Activated T-cell treated with anti-CD3 and anti-CD28 coated beads for 1 hour (primary cell): ENCODE measurements around the gene ASB15.
"Not testable (repeated sequence)": the region's sequence is repeated elsewhere in the genome, so short reads cannot be mapped to it uniquely, and the experiment has no call there.

Source experiments
- DNase-seq: peaks from one replicate; pipeline ENCODE4 v3.0.0-alpha.2; 2020; ENCODE audit warnings: low read depth

The ASB15 gene

GRCh38 chr7:123601530-123601929 lies at the start of gene ASB15:
TSS of gene ASB15 (plus strand) at chr7:123601821. CDS start at chr7:123614503, 12,682 bp downstream.
- DNase-seq = no peak

GRCh38 chr7:123552134-123552533 lies 49.5 kb upstream of the ASB15 start:
- DNase-seq = not testable (repeated sequence)

DNA sequence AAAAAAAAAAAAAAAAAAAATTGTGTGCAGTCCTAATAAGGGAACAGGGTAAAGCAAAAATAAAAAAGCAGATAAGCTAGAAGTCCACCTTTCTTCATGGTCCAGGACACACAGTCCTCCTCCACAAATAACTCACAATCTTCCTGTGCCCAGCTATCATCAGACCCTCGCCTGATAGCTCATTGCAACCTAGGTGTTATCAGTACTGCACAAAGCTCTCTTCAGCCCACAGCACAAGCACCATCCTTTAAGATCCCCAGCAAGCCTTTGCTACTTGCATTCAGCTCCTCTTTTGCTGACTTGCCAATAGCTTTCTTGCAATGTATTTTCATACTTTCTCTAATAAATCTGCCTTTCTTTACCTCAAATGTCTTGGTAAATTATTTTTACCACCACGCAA lies 49.0 kb upstream of the ASB15 start:
- DNase-seq = no peak

DNA sequence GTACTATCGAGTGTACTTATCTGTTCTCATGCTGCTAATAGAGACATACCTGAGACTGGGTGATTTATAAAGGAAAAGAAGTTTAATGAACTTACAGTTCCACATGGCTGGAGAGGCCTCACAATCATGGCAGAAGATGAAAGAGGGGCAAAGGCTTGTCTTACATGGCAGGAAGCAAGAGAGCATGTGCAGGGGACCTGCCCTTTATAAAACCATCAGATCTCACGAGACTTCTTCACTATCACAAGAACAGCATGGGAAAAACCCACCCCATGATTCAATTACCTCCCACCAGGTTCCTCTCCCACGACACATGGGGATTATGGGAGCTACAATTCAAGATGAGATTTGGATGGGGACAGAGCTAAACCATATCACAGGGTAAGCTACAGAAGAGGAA lies 48.5 kb upstream of the ASB15 start:
- DNase-seq = no peak

DNA sequence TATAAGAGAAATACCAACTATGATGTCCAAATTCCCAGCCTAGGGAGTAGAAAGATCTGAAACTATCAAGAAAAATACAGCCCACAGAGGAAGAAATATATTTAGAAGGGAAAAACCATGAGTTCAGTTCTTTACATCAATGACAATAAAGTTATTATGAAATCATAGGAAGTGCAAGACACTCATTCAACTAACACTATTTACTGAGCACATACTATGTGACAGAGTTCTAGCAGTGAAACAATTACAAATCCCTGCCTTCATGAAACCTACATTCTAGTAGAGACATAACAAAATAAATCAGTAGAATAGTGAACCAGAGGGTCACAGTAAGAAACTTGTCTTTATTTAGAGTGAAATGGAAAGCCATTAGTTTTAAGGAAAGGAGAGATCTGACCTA lies 46.1 kb upstream of the ASB15 start:
- DNase-seq = no peak

GRCh38 chr7:123557016-123557397 lies 44.6 kb upstream of the ASB15 start:
- DNase-seq = no peak

DNA sequence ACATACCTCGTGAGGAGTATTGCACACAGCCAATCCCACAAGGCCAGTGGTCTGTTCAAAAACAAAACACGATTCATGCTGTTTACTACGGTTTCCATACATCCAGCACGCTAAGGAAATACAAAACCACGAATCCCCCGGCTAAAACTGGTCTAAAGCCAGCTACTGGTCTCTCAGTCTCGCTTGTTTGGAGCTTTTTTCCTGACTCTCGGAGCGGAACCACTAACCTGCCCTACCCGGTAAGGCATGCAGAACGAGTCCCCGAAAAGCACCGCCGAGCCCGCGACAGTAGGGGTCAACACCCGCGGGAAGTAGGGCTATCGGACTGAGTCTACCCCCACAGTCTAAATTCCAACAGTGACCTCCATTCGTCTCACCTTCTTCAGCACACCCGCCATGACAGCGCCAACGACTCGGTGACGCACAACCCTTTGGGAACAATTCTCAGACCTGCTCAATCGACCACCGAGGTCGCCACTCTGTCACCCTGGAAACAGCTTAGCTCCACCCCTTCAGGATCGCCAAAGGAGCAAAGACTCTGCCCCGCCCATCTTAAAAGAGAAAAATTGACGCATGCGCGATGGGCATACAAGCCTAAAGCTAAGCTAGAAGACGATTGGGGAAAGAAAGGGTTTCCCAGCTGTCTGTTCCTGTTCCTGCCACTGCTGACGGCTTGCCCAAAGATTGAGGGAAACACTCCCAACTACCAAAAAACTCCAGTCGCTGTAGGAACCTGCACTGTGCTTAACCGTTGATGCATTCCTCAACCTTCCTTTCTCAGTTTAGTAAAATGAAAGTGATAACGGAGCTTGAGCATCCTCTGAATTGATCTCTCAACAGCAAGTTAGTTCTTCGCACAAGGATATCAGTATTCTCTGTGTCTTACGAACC lies 44.0 kb upstream of the ASB15 start, which contains the start of gene NDUFA5:
TSS of gene NDUFA5 (minus strand) at position 421 of the 891 bp plus-strand sequence. CDS start at position 398, 23 bp downstream.
- DNase-seq = peak; percentile 94

- DNase-seq = no peak
These were observed 43.2 kb upstream of the ASB15 start for GRCh38 chr7:123558289-123558874.

GRCh38 chr7:123562121-123562520 lies 39.5 kb upstream of the ASB15 start:
- no peak for DNase-seq

DNA sequence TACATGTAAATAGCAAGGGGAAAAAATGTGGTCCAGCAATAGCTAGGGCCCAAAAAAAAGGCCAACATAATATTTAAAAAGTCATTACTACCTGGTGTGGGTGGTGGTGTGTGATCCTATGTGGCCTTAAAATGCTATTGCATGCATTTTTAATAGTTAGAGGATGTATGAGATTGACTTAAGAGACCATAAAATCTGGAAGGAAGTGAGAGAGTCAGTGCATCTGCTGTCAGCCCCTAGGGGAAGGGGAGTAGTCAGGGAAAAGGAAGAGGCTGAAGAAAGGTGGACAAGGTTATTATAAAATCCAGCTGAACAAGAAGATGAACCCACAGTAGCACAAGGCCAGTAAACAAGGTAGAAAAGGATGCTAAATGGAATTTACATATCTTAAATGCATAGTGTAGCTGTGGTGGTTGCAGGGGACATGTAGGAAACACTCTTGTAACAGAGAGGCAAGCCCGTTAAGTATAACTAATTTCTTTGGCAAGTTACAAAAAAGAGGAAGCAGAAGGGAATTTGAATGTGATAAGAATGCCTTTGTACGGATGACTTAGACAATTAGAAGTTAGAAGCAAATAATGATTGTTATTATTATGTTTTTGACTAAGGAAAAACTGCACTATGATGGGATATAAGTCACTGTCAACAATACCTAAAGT lies 32.1 kb upstream of the ASB15 start:
- DNase-seq = no peak

GRCh38 chr7:123570390-123571182 lies 31.0 kb upstream of the ASB15 start:
- no peak for DNase-seq

GRCh38 chr7:123571187-123571586 lies 30.4 kb upstream of the ASB15 start:
- DNase-seq = no peak

- no peak for DNase-seq
These were observed 29.9 kb upstream of the ASB15 start for GRCh38 chr7:123571684-123572083.

- DNase-seq = no peak
These were observed 28.3 kb upstream of the ASB15 start for GRCh38 chr7:123573341-123573740.

GRCh38 chr7:123573896-123574467 lies 27.6 kb upstream of the ASB15 start:
- DNase-seq = no peak

DNA sequence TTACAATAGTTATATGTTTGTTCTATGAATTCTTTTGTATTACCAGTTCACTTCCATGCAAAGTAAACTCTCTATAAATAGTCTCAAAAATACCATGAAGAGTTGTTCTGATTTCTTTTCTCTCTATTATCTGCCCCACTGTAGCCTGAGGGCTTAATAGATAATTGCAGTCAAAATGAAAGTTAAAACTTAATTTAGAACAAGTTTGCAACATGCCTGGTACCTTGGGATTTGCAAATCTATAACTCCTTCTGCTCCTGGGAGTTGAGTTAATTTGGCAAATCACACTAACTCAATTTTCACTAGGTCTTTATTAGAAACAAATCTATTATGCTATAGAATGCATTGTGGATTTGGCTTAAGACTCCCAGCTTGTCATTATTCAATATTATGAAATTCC lies 22.2 kb upstream of the ASB15 start:
- DNase-seq = no peak

GRCh38 chr7:123580406-123581161 lies 21.0 kb upstream of the ASB15 start:
- DNase-seq = no peak

DNA sequence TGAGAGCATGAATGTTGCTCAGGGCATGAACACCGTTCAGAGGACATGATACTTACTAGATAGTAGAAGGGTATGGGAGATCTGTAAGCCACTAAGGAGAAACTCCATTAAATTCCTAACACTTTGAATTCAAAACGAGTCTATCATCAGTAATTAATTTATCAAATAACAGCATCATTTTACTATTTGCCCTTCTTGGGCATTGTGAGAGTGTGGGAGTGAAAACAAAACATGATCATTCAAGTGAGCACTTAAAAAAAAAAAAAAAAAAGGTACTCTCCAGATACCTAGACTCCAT lies 20.5 kb upstream of the ASB15 start:
- no peak for DNase-seq

GRCh38 chr7:123583821-123584220 lies 17.8 kb upstream of the ASB15 start:
- no peak for DNase-seq

GRCh38 chr7:123588376-123588775 lies 13.2 kb upstream of the ASB15 start:
- DNase-seq = no peak

DNA sequence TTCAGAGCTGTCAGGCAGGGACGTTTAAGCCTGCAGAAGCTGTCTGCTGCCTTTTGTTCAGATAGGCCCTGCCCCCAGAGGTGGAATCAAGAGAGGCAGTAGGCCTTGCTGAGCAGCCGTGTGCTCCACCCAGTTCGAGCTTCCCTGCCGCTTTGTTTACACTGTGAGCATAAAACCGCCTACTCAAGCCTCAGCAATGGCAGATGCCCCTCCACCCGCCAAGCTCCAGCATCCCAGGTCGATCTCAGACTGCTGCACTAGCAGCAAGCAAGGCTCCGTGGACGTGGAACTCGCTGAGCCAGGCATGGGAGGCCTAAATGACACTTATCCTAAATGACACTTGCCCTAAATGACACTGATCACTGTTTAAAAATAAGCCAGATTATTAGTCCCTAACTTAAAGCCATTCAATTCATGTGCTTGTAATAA lies 6.8 kb upstream of the ASB15 start:
- DNase-seq = no peak
